Motor neuron (in vitro differentiated cells): ENCODE results near the gene WTIP. TPM values are rescaled to one million over a fixed set of nuclear protein-coding genes. Genes with fewer than 3 reads are reported as not detected.
"Not testable (repeated sequence)": the region's sequence is repeated elsewhere in the genome, so short reads cannot be mapped to it uniquely, and the experiment has no call there.

Experiments
- ATAC-seq, 8 experiments: fragments of 200-7000 bp; cut with Tn5 transposase; replicated peaks in 6 of 8; 2 replicates each; pipeline ENCODE4 v1.8.0; 2021; ENCODE audit warnings: mild to moderate bottlenecking in 8 of 8, moderate library complexity in 8 of 8
- H3K27ac ChIP-seq, 2 donors: fragments of 250-450 bp; sonication (Bioruptor Pico); 2 replicates each; pipeline ENCODE4 v1.9.0; 2021; ENCODE audit warnings: antibody characterized with exemption in 2 of 2, mild to moderate bottlenecking in 2 of 2, moderate library complexity in 1 of 2
- H3K4me1 ChIP-seq, 2 donors: fragments of 250-450 bp; sonication (Bioruptor Pico); replicated peaks in 1 of 2; 2 replicates each; pipeline ENCODE4 v1.6.1; 2021; ENCODE audit warnings: antibody characterized with exemption in 2 of 2, mild to moderate bottlenecking in 2 of 2, moderate library complexity in 1 of 2
- H3K4me3 ChIP-seq, 5 donors: fragments of 250-450 bp; sonication (Bioruptor Pico); 2 replicates each; pipeline ENCODE4 v1.9.0; 2021; ENCODE audit warnings: antibody characterized with exemption in 5 of 5, mild to moderate bottlenecking in 5 of 5, moderate library complexity in 4 of 5
- WGBS, 10 experiments: fragments of 450-650 bp; shearing (Covaris generic); methylation state at CpG; one replicate each; pipeline ENCODE4 v1.0.0; 2022; 5-methylcytosine and 5-hydroxymethylcytosine counted together
- in situ Hi-C, 9 experiments: fragments of 400-800 bp; cut with MboI; loops; one replicate each; pipeline ENCODE4 v1.15.0; 2021; ENCODE audit warnings: low sequenced_read_pairs in 9 of 9, low pct_unique_long_range_greater_than_20kb in 2 of 9; ENCODE audit not compliant: unreplicated experiment in 9 of 9
- total RNA-seq, 8 experiments: library from RNA; unstranded; fragments of 300-600 nt; gene quantifications; 2 replicates each; pipeline versions ENCODE4 v1.2.3 to v1.2.4, GENCODE V29; 2022

The WTIP gene
- total RNA-seq = 10 to 100 TPM in 1 of 8 experiments, 1 to 10 TPM in 7; 1.3 to 14.3 (median 3.2) TPM

DNA sequence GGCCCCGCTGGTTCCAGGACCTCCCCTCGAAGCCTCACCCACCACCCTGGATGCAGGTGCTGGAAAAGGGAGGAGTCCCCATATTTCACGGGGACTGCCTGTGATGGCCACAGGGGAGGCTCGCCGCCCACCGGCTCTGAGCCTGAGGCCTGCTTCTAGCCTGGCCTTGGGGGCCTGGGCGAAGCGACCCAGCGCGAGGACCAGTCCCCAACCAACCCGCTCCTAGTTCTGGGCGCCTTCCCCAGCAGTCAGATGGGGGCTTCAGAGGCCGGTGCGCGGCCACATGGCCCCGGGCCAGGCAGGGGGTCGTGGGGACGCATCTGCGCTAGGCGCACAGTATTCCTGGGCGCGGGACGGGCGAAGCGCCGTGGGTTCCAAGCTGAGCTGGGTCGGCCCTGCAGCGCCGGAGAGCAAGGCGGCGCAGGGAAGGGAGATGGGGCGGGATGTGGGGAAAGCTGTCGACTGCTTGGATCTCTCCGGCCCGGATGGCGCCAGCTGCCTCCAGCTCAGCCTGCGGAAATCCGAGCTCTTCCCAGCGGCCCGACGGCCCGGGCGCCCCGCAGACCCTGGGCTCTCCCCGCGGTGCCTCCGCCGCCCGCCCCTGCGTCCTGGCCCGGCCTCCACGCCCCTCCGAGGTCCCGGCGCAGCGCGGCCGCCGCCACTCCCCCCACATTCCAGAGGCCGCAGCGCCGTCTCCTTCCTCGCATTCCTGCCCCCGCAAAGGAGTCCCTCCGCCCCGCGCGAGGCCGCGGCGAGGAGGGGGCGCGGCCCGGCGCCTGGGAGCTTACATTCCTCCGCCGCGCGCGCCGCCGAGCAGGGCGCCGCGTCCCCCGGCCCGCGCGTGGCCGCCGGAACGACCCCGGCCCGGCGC, at the start of gene WTIP:
Gene WTIP, plus strand, starts transcription at position 788 of the 871 bp plus-strand sequence. CDS start 217 bp downstream, outside the sequence.
- peak; percentile 77 to 84 (median 81) for ATAC-seq
- WGBS, 10 experiments = 13 to 70% (median 37%) methylated on average over 2 to 9 of the region's 95 CpGs; no CpG with 5 or more reads in 7 of the 10 experiments
- H3K4me3 ChIP-seq = peak within 1 kb of the TSS; percentile 52 to 87 (median 66)
- peak within 1 kb of the TSS; percentile 3 to 71 for H3K27ac ChIP-seq
- H3K4me1 ChIP-seq = peaks cover 0 to 6% of the 10 kb centered on the region in 2 donors
- in situ Hi-C loops = no loop called here

- Histone ChIP-seq H3K4me3 (no peak overlapping the region), H3K4me1 (peaks cover 2 to 18% of the 10 kb centered on the region in 2 donors), H3K27ac (no peak overlapping the region)
- in situ Hi-C loops = no loop called here
- WGBS, 10 experiments = 0 to 100% (median 100%) methylated on average over 1 to 3 of the region's 5 CpGs; no CpG with 5 or more reads in 3 of the 10 experiments
- ATAC-seq = no peak
Observed at GRCh38 chr19:34432797-34433196, 48.8 kb upstream of the WTIP start.

DNA sequence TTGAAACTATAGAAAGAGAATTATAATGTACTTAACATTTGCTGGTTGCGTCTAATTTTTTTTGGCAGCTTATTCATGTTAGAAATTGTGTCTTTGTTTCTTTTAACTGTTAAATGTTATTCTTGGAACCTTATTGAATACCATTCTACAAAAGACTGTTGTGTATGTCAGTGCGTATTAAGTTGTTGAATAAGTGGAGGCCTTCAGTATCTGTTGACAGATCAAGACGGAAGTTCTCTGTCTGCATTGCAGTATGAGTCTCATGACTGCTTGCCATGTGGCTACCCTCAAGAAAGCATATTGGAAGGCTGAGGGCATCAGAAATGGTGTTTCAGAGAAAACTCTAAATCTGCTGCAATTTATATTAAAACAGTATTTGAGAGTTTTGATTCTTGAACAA, 44.8 kb upstream of the WTIP start:
- Histone ChIP-seq H3K4me3 (no peak overlapping the region), H3K27ac (no peak overlapping the region), H3K4me1 (peaks cover 0 to under 1% of the 10 kb centered on the region in 2 donors)
- 74 to 100% (median 96%) methylated on average over 1 to 3 of the region's 3 CpGs; no CpG with 5 or more reads in 1 of the 10 experiments for WGBS, 10 experiments
- no peak for ATAC-seq
- in situ Hi-C loops = no loop called here

GRCh38 chr19:34448191-34448590, 33.4 kb upstream of the WTIP start:
- in situ Hi-C loops = no loop called here
- no peak for ATAC-seq
- Histone ChIP-seq H3K4me3 (no peak overlapping the region), H3K4me1 (no peaks in the 10 kb centered on the region), H3K27ac (no peak overlapping the region)
- WGBS, 10 experiments = 80 to 100% (median 100%) methylated on average over 1 to 3 of the region's 3 CpGs; no CpG with 5 or more reads in 5 of the 10 experiments

GRCh38 chr19:34452723-34453122, 28.8 kb upstream of the WTIP start:
- Histone ChIP-seq H3K4me3 (no peak overlapping the region), H3K27ac (no peak overlapping the region), H3K4me1 (no peaks in the 10 kb centered on the region)
- ATAC-seq = no peak
- in situ Hi-C loops = no loop called here

DNA sequence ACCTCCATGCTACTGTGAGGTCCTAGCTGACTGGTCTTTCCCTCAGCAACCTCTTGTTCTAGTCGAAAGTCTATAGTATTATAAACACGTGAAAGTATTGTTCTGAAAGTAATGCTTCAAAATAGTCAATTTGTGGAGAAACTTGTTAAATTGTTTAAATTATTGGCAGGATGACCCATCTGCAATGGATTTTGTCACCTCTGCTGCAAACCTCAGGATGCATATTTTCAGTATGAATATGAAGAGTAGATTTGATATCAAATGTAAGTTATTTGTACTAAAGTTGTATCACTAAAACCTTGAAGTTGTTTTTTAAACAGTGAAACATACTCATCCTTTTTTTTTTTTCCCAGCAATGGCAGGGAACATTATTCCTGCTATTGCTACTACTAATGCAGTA, 27.5 kb upstream of the WTIP start:
- no peak for ATAC-seq
- H3K4me3 ChIP-seq = no peak overlapping the region
- H3K27ac ChIP-seq = no peak overlapping the region
- WGBS, 10 experiments = 90 to 100% (median 100%) methylated on average over 1 to 2 of the region's 2 CpGs; no CpG with 5 or more reads in 3 of the 10 experiments
- in situ Hi-C loops = no loop called here
- H3K4me1 ChIP-seq = no peaks in the 10 kb centered on the region

- Histone ChIP-seq H3K4me1 (no peaks in the 10 kb centered on the region), H3K27ac (no peak overlapping the region), H3K4me3 (no peak overlapping the region)
- in situ Hi-C loops = no loop called here
- WGBS, 10 experiments = 89 to 100% (median 96%) methylated on average over 1 to 3 of the region's 3 CpGs
- no peak for ATAC-seq
Observed at GRCh38 chr19:34454685-34455084, 26.9 kb upstream of the WTIP start.

- WGBS, 10 experiments = 53 to 100% (median 93%) methylated on average over 2 to 10 of the region's 17 CpGs; no CpG with 5 or more reads in 1 of the 10 experiments
- H3K4me1 ChIP-seq, in situ Hi-C loops, ATAC-seq, H3K4me3 ChIP-seq, H3K27ac ChIP-seq: not testable (repeated sequence)
Observed at GRCh38 chr19:34455783-34456480, 25.6 kb upstream of the WTIP start.

DNA sequence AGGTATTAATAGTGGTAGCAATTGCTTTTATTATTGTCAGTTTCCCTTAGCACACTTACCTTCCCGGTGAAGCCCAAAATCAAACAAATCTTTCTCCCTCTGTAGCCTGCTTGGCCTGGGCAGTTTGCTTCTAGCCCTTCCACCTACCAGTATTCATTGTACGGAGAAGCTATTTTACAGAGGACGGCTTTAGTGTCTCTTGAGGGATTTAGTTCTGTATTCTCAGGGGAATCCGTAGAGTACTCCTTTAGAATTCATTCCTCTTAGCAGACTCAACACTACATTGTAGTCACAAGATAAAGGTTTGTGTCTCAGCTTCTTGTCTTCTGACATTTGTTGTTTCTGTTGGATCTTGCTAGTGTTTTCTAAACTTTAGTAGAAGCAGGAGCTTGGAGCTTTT, 24.1 kb upstream of the WTIP start:
- no peak for ATAC-seq
- Histone ChIP-seq H3K4me3 (no peak overlapping the region), H3K4me1 (no peaks in the 10 kb centered on the region), H3K27ac (no peak overlapping the region)
- in situ Hi-C loops = no loop called here
- WGBS, 10 experiments = 43 to 100% (median 100%) methylated on average over 1 to 4 of the region's 4 CpGs

DNA sequence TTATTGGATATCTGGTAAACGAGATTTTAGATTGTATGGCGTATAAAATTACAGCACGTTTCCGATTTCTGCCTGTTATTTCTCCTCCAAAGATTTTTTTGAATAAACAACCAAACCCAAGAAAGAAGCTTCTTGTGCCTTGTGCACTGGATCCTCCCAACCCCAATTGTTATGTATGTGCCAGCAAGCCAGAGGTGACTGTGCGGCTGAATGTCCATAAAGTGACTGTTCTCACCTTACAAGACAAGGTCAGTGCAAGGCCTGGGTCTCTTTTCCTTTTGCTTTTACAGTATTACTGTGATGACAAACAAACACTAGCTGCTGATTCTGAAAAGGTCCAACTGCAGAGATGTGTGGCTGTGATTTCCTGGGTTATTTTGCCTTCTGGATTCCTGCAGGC, 22.9 kb upstream of the WTIP start:
- Histone ChIP-seq H3K4me1 (no peaks in the 10 kb centered on the region), H3K4me3 (no peak overlapping the region), H3K27ac (no peak overlapping the region)
- in situ Hi-C loops = no loop called here
- WGBS, 10 experiments = 88 to 100% (median 97%) methylated on average over 1 to 5 of the region's 5 CpGs; no CpG with 5 or more reads in 4 of the 10 experiments
- ATAC-seq = no peak

GRCh38 chr19:34459614-34460013, 21.9 kb upstream of the WTIP start:
- Histone ChIP-seq H3K27ac (no peak overlapping the region), H3K4me1 (no peaks in the 10 kb centered on the region), H3K4me3 (no peak overlapping the region)
- in situ Hi-C loops = no loop called here
- no peak for ATAC-seq
- WGBS, 10 experiments = 60 to 100% (median 100%) methylated on average over 1 to 2 of the region's 2 CpGs; no CpG with 5 or more reads in 2 of the 10 experiments

DNA sequence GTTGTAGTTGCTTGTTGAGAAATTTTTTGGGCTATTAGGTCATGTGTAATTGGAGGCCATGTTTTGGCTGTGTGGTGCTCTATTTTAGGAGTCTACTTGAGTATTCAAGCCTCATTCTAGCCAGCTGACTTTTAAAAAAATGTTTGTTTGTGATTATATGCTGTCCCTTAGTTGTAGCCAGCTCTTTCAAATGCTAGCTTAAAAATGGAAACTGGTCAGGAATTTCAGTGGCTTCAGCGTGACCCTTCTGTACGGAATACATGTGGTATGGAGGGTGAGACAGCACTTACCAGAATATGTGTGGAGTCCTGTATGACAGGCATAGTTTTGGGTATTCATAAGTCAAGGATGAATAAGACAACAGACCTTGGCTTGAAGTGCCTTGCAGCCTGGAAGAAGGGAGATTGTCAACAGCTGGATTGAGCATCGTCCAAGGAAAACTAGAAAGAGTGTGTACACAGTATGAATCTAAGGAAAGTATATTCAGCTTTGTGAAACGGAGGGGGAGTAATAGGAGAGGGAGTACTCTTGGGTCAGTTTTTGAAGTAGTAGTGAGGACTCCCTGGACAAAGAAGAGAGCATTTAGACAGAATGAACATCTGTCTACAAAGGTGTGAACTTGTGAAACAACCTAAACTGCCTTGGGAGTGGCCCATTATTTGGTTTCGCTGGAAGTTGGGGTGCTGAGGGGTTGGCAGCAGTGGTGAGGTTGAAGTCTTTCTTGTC, 20.0 kb upstream of the WTIP start:
- no peaks in the 10 kb centered on the region for H3K4me1 ChIP-seq
- ATAC-seq = peak in 2 of 8 experiments; percentile 98
- no peak overlapping the region for H3K27ac ChIP-seq
- in situ Hi-C loops = no loop called here
- no peak overlapping the region for H3K4me3 ChIP-seq
- 60 to 100% (median 92%) methylated on average over 1 to 5 of the region's 5 CpGs; no CpG with 5 or more reads in 1 of the 10 experiments for WGBS, 10 experiments

DNA sequence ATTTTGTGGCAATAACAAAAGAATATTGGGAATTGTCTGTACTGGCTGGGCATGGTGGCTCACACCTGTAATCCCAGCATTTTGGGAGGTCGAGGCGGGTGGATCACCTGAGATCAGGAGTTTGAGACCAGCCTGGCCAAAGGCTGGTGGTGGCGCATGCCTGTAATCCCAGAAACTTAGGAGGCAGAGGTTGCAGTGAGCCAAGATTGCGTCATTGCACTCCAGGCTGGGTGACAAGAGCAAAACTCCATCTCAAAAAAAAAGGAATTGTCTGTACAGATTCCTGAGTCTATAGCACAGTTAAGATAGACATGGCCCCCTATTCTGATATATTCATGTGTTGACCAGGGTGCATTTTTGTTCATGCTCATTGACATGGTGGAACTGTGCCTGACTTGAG, 16.8 kb upstream of the WTIP start:
- H3K4me3 ChIP-seq, in situ Hi-C loops, H3K27ac ChIP-seq, H3K4me1 ChIP-seq, ATAC-seq: not testable (repeated sequence)
- 83 to 100% (median 100%) methylated on average over 1 to 4 of the region's 4 CpGs; no CpG with 5 or more reads in 4 of the 10 experiments for WGBS, 10 experiments
